ENCODE measurements around the gene KIF13A. TPM values are rescaled to one million over a fixed set of nuclear protein-coding genes. Genes with fewer than 3 reads are reported as not detected.
"Not testable (repeated sequence)": the region's sequence is repeated elsewhere in the genome, so short reads cannot be mapped to it uniquely, and the experiment has no call there.

KIF13A gene
- total RNA-seq, 1 experiment from 2014 or later, result 23.7 TPM

DNA sequence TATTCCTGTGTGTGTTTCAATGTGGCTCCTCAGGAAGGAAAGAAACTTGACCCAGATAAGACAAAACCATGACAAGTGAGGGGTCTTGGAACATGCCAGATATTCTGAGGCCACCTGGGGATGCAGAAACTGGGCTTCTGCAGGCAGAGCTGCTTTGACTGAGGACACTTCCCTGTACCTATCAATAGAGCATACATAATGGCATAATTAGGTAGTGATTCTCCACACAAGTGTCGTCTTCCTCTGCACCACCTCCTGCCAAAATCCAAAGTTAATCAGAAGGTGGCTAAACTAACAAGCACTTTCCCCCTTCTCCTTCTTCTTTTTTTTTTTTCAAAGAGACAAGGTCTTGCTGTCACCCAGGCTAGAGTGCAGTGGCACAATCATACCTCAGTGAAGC, 97.1 kb downstream of the KIF13A start:
- in situ Hi-C loops (cut with HindIII; ENCODE audit: low pct_unique_long_range_greater_than_20kb, low sequenced_read_pairs), result no loop called here
- no peak for DNase-seq (ENCODE audit: low read depth)

DNA sequence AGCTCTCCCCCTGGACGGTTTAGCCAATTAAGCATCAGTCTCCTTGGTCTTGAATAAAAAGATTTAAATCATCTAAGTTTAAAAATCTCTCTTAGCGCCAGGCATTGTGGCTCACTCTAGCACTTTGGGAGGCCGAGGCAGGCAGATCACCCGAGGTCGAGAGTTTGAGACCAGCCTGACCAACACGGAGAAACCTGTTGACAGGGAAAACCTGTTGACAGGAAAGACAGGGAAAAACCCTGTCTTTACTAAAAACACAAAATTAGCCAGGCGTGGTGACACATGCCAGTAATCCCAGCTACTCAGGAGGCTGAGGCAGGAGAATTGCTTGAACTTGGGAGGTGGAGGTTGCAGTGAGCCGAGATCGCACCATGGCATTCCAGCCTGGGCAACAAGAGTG, 97.7 kb downstream of the KIF13A start:
- in situ Hi-C loops (cut with HindIII; ENCODE audit: low pct_unique_long_range_greater_than_20kb, low sequenced_read_pairs); DNase-seq (ENCODE audit: low read depth): not testable (repeated sequence)

DNA sequence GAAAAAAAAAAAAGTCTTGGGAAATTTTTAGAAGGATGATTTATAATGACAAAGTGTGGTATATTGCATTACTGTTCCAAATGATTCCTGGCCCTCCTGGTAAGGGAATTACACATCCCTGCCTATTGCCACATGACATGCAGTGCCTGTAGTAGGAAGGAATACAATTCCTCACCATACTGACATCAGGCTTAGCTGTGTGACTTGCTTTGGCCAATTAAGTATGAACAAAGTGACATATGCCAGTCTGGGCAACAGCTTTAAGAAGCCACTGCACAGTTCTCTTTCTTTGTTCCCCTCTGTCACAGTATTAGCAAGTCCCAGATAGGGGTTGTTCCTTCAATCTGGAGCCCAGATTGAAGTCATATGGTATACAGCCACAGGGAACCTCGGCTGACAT, 100.5 kb downstream of the KIF13A start:
- no peak for DNase-seq (ENCODE audit: low read depth)
- in situ Hi-C loops (cut with HindIII; ENCODE audit: low pct_unique_long_range_greater_than_20kb, low sequenced_read_pairs), result no loop called here

DNA sequence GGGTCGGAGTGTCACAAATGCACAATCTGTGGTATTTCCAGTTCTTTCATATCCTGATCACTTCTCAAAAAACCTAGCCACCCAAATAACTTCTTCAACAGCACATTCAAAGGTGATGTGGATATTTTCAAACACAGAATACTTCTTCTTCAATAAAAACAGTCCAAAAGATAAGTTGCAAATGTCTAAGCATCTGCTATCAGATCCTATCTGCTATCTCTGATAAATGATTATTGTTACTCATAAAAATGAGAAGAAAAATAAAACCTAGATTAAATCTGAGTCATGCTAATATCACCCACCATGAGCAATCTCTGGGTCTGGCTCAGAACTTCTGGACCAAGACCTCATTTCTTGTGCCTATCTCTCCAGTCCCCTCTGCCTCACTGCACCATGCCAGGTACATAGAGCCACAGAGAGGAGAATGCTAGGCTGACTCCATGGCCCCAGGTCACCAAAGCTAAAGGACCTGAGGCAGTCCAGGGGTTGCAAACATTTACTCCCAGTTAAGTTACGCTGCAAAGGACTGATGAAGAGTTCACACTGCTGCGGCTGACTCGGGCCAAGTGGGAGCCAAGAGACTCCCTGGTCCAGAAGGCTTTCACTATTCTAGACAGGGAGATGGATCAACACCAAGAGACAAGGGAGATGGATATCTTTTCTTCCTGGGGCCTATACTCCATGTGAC, 101.4 kb downstream of the KIF13A start:
- in situ Hi-C loops (cut with HindIII; ENCODE audit: low pct_unique_long_range_greater_than_20kb, low sequenced_read_pairs), result no loop called here

DNA sequence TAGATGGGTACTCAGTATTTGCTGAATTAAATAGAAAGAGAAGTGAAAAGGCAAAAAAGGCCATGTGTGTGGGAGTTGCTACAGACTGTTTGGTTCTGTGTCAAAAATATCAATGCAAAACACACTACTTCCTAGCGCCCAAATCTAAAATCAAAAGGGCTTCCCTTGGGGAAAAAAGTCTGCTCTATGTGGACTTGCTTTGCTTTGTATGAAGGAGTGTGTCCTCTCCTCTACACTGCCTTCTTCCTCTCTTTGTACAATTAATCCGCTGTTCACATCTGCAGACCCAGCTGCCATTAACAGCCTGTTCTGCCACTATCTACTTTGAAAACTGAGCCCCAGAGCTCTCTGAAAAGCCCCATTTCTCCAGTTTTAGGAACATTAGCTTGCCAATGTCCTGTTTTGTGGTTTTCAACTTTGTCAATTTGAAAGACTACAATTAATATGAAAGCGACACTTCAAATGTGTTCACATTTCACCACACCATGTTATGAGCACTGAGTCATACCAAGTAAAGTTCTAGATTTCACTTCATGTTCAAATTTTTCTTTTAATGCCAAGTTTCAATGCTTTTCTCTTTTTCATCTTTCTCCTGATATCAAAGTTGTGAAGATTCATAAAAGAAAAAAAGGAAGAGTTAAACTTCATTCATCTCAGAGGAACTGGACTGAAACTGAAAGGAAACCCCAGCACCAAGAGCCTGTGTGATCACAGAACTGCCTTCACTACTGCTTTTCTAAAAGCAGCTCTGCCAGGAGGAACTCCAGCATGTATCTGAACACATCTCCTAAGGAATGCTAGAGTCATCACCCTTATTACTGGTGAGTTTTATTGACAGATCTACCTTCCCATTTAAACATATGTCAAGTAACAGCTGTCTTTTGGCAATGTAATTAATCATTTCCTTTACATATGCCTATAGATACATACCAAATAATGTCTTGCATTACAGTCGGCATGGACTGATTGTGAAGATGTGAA, 102.6 kb downstream of the KIF13A start:
- in situ Hi-C loops (cut with HindIII; ENCODE audit: low pct_unique_long_range_greater_than_20kb, low sequenced_read_pairs), result no loop called here
- no peak for DNase-seq (ENCODE audit: low read depth)

More for the DNA sequence above, 101.4 kb downstream of the KIF13A start:
- no peak for DNase-seq (ENCODE audit: low read depth)

DNA sequence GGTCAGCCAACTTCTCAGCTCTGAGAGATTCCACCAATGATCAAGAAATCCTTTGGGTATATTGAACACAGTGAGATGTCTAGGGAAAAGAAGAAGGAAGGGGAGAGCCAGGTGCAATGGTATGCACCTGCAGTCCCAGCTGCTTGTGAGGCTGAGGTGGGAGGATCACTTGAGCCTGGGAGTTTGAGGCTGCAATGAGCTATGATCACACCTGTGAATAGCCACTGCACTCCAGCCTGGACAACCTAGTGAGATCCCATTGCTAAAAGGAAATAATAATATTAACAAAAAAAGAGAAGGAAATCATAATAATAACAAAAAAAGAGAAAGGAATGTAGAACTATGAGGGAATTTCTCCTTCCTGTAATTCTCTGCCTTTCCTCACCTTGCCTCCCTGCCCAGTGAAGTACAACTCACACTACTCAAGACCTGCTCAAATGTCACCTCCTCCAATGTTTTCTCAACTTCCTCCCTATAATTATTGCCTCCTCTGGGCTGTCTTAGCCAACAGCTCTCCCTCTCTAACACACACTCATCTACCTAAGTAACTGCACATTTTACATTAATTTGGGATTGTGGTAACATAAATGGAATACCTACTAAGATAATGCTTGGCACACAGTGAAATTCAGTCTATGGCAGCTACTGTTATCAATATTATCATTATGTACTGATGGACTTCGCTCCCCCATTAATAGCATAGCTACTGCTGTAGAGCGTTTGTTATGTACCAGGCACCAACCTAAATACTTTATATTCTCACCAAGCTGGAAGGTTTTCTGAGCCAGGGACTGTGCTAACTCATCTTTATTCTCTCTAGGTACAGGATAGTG, 103.6 kb downstream of the KIF13A start:
- in situ Hi-C loops (cut with HindIII; ENCODE audit: low pct_unique_long_range_greater_than_20kb, low sequenced_read_pairs), result no loop called here
- no peak for DNase-seq (ENCODE audit: low read depth)

DNA sequence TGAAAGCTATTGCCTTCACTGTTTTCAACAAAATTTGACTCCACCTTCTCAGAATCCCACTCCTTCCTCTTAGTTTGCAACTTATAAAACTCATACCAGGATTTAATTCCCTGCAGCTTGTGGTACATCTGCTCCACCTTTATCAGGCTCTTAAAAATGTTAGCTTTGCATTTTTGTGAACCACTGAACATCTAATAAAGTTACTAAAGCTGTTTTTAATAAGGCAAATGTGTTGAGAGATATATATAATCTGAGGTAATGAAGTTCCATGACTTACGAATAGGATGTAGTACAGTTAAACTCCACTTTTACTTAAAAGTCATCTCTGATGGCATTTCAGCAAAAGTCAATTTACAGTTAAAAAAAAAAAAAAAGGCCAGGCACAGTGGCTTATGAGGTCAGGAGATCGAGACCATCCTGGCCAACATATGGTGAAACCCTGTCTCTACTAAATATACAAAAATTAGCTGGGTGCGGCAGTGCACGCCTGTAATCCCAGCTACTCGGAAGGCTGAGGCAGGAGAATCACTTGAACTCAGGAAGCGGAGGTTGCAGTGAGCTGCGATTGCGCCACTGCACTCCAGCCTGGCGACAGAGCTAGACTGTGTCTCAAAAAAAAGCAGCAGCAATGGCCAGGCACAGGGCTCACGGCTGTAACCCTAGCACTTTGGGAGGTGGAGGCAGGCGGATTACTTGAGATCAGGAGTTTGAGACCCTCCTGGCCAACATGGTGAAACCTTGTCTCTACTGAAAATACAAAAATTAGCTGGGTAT, 106.2 kb downstream of the KIF13A start:
- DNase-seq (ENCODE audit: low read depth), result no peak
- in situ Hi-C loops (cut with HindIII; ENCODE audit: low pct_unique_long_range_greater_than_20kb, low sequenced_read_pairs), result no loop called here

DNA sequence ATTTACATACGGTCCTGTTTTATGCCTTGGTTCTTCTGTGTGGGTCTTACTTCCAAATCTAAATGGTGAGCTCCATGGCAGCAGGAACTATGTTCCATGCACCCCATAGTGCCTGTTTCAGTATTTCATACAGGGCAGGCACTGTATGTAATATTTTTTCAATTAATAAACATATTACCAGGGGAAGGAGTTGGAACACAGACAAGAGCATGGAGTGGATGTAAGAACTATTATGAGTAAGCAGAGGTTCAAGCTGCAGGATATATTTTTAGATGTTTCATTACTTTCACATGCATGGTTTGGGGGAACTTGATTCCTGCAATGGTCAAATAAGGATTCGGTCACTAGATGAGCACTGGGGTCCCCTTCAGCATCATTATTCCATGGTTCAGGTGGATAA, 108.3 kb downstream of the KIF13A start:
- no peak for DNase-seq (ENCODE audit: low read depth)
- in situ Hi-C loops (cut with HindIII; ENCODE audit: low pct_unique_long_range_greater_than_20kb, low sequenced_read_pairs), result no loop called here

DNA sequence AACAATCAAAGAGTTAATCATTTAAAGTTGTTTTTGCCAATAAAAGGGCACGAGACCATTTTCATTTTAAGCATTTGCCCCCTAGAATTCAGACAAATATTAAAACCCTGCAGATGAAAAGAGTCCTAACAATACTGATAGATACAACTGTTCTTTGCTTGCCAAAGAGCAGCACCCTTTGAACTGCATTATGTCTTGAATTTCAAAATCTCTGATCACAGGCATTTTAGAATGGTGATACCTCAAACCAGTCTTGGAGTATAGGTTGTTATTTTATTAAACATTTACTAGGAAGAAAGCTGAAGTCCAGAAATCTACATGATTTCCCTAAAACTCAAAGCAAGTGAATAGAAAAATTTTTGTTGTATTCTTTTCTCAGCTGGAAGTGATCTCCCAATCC, 108.7 kb downstream of the KIF13A start:
- no peak for DNase-seq (ENCODE audit: low read depth)
- in situ Hi-C loops (cut with HindIII; ENCODE audit: low pct_unique_long_range_greater_than_20kb, low sequenced_read_pairs), result no loop called here

DNA sequence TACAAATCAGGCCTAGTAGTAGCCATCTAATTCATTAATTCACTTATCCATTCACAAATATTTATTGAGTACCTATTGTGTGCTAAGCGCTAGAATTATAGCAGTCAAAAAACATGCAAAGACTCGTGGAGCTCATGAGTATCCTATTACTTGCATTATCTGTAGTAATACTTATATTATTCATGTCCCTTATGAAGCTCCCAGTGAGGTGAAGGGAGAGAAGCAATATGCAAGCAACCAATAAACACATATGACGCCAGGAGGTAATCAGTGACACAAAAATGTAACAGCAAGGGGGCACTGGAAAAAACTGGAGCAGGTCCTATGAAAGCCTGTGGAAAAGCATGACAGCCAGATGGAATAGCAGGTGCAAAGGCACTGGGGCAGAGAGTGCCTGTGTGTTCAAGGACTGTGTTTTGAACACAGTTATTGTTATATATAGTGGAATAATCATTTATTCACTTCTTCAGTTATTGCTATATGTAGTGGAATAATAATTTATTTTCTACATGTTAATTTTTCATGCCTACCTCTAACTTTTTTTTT, 109.5 kb downstream of the KIF13A start:
- in situ Hi-C loops (cut with HindIII; ENCODE audit: low pct_unique_long_range_greater_than_20kb, low sequenced_read_pairs), result no loop called here

DNA sequence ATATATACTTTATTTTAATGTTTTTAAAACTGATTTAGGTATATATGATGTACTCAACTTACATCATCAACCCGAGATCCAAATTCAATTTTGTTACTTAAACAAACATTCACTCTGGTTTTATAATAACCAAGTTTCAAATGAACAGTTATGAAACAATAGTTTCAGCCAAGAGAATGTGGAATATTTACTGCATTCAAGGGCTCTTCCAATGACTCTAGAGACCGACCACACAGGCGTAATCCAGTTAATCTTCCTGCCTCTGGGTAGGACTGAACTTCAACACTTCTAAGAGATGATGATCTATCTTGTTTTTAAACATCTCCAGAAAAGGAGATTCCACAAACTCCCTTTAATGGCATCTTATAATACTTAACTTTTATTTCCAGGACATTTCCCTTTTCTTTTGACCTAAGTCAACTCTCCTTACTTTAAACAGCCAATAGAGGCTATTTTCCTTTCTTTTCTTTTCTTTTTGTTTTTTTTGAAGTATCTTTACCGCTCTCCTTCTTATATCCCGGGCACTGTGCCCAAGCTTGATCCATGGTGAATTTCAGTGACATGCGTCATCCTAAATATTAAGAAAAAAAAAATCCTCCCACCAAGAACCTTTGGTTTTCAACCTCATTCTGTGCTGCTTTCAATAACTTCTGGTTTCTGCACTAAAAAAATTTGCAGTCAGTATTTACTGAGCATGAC, 110.1 kb downstream of the KIF13A start:
- no peak for DNase-seq (ENCODE audit: low read depth)
- in situ Hi-C loops (cut with HindIII; ENCODE audit: low pct_unique_long_range_greater_than_20kb, low sequenced_read_pairs), result no loop called here

More for the DNA sequence above, 109.5 kb downstream of the KIF13A start:
- DNase-seq (ENCODE audit: low read depth), result no peak

DNA sequence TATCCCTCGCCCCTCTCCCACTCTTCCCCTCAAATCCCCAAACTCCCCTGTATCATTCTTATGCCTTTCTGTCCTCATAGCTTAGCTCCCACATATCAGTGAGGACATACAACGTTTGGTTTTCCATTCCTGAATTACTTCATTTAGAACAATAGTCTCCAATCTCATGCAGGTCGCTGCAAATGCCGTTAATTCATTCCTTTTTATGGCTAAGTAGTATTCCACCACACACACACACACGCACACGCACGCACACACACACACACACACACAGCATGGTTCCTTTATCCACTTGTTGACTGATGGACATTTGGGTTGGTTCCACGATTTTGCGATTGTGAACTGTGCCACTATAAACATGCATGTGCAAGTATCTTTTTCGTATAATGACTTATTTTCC, 112.7 kb downstream of the KIF13A start:
- no peak for DNase-seq (ENCODE audit: low read depth)
- in situ Hi-C loops (cut with HindIII; ENCODE audit: low pct_unique_long_range_greater_than_20kb, low sequenced_read_pairs), result no loop called here

DNA sequence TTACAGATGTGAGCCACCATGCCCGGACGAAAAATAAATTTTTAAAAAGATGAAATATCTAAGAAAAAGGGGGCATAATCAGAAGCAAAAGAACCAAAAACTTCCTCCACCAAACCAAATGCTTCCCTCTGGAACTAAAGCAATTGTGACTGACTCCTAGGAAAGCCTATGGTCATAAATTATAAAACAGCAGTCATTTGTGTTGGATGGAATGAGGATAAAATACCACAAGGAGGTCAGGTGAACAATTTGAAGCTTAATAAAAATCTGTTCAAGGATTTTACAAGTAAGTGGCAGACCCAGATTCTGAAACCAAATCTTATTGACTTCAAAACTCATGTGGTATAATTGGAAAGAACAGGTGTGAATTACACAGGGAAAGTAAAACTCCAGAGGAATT, 114.5 kb downstream of the KIF13A start:
- DNase-seq (ENCODE audit: low read depth), result no peak
- in situ Hi-C loops (cut with HindIII; ENCODE audit: low pct_unique_long_range_greater_than_20kb, low sequenced_read_pairs), result no loop called here

DNA sequence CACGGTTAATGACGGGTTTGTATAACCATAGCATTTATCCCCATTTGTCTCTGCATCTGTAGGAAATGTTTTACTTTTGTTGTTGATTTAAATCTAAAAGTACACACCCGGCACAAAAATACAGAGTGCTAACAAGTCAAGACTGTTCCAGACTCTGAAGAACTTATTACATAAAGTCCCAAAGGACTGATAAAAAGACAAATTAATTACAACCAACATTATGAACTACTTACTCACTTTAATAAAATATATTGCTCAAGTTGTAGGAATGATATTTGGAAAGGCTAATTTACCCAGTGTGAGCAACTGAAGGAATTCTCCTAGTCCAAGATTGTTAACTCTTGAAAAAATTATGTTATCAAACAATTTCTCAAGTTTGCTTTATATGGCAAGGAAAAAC, 115.6 kb downstream of the KIF13A start:
- no peak for DNase-seq (ENCODE audit: low read depth)
- in situ Hi-C loops (cut with HindIII; ENCODE audit: low pct_unique_long_range_greater_than_20kb, low sequenced_read_pairs), result no loop called here

DNA sequence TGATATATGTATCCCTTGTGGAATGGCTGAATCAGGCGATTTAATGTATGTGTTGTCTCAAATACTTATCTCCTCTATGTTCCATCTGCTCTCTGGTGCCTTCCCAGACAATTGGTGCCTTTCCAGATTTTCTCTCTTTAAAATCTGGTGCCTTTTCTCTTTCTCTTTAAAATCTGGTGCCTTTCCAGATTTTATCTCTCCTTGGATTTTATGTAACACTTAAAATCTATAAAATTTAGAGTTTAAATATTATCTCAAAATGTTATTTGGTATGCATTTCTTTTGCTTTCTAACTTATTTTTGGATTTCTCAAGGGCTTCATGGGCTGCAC, 116.3 kb downstream of the KIF13A start:
- in situ Hi-C loops (cut with HindIII; ENCODE audit: low pct_unique_long_range_greater_than_20kb, low sequenced_read_pairs), result no loop called here

DNA sequence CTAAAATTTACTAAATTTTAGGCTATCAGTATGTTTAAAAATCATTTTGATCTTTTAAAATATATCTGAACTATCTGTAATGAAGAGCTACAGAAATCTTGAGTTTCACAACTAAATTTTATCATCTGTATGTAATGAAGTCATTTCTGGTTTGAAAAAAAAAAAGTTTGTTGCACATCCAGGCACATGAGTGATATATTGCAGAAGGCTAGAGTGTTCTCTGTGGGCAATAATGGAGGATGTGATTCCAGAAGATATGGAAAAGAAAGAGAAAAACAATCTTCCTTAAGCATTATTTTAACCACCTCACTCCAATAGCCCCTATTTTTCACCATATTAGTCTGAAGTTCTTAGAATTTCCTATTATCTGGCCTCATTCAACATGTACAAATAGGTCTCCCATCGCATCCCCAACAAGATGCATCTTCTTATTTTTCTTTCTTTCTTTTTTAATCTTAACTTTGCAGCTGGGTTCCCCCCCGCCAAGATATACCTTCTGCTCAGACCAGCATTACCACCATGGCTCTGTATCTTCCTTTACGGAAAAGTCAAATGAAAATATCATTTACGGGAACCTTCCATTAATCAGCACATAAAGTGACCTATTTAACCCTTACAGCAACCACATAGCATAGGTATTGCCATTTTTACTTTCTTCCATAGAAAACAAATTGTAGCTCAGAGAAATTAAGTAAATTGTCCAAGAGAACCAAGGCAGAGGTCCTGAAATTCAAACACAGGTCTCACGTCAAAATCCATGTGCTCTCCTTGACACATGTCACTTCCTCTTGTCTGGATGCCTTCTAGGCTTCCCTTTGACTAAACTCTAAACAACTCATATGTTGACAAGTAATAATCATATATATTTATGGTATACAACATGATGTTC, 116.9 kb downstream of the KIF13A start:
- DNase-seq (ENCODE audit: low read depth), result no peak
- in situ Hi-C loops (cut with HindIII; ENCODE audit: low pct_unique_long_range_greater_than_20kb, low sequenced_read_pairs), result no loop called here

More for the DNA sequence above, 116.3 kb downstream of the KIF13A start:
- no peak for DNase-seq (ENCODE audit: low read depth)

DNA sequence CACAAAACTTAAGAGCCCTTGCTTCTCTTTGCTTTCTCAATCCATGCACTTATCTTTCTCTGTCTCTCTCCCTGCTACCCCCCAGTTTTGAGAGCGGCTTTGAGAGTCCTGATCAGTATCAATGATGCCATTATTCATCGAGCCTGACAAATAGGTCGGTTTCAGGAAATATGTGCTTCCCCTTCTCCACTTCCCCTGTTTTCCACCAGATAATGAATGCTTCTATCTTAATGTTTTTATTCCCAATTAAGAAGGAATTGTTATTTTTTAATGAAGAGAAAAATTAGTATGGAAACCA, 117.7 kb downstream of the KIF13A start:
- no peak for DNase-seq (ENCODE audit: low read depth)
- in situ Hi-C loops (cut with HindIII; ENCODE audit: low pct_unique_long_range_greater_than_20kb, low sequenced_read_pairs), result no loop called here
